Hematopoietic multipotent progenitor cell treated with erythropoietin and hydrocortisone succinate and interleukin-3 and kit ligand, for 15 days (in vitro differentiated cells): Measurements from ENCODE around the gene PPARG.
"Not testable (repeated sequence)": the region's sequence is repeated elsewhere in the genome, so short reads cannot be mapped to it uniquely, and the experiment has no call there.

Source experiments
- DNase-seq: peaks from one replicate; pipeline ENCODE4 v3.0.0-alpha.2; 2015; ENCODE audit warnings: low spot score

PPARG gene

DNA sequence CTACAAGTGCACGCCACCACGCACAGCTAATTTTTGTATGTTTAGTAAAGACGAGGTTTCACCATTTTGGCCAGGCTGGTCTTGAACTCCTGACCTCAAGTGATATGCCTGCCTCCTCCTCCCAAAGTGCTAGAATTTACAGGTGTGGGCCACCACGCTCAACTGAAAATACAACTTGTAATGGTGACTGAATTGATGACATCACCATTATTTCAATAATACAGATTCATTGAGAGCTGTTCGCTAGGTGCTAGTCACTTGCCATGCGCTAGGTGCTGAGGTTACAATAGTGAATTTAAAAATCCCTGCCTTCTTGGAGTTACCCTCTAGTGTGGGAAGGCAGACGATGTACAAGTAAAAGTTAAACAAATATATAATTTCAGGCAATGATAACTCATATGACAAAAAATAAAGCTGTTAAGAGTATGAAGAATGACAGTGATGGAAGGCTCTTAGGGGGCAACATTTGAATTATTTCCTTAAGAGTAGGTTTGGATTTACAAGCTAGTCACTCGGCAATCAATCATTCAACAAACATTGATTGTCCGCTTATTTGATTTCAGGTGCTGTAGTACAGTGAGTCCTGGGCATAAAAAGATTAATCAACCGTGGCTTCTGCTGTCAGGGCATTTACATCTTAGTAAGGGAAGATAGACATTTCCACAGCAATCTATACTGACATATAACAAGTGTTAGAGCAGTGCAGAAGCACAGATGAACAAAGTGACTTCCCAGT, 9.1 kb upstream of the PPARG start:
- no peak for DNase-seq

DNA sequence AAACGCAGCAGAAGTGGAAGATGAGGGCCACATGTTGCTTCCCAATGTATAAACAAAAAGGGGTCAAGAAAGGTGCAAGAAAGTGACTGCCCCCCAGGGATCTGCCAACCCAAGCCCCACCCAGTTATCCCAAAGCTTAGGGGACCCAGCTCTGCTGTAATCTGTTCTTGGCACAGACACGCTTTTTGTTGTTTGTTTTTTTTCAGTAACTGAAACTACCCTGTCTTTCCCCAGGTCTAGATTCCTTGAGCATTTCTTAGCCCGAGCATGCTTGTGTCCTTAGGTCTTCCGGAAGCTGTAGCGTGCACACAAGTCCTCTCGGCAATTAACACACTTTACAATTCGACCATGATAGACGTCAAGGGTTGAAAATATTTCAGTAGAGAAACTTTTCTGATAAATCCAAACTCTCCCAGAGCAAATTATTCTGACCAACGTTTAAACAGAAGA, 8.5 kb upstream of the PPARG start:
- DNase-seq: no peak

DNA sequence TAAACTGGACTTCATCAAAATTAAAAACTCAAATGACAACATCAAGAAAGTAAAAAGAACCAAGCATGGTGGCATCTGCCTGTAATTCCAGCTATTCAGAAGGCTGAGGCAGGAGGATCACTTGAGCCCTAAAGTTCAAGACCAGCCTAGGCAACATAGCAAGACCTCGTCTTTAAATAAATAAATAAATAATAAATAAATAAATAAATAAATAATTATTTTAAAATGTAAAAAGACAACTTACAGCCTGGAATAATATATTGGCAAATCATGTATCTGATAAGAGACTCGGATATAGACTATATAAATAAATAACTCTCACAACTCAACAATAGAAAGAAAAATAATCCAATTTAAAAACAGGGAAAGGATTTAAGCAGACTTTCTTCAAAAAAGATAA, 4.3 kb upstream of the PPARG start:
- no peak for DNase-seq

DNA sequence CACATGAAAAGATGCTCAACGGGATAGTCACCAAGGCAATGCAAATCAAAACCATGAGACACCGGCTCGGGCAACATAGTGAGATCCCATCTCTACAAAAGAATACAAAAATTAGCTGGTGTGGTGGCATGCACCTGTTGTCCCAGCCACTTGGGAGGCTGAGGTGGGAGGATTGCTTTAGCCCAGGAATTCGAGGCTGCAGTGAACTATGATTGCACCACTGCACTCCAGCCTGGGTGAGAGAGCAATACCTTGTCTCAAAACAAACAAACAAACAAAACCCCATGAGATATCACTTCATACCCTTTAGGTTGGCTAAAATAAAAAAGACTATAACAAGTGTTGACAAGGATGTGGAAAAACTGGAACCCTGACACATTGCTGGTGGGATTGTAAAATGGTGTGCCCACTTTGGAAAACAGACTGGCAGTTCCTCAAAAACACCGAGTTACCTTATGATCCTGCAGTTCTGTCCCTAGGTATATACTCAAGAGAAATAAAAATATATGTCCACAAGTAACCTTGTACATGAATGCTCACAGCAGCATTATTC, 3.8 kb upstream of the PPARG start:
- no peak for DNase-seq

DNA sequence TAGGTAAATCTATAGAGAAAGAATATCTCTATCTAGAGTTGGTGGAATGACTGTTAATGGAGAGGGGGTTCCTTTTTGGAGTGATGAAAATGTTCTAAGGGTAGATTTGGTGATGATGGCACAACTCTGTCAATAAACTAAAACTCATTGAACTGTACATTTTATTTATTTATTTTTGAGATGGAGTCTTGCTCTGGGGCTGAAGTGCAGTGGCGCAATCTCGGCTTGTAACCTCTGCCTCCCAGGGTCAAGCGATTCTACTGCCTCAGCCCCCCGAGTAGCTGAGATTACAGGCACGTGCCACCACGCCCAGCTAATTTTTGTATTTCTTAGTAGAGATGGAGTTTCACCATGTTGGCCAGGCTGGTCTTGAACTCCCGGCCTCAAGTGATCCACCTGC, 3.1 kb upstream of the PPARG start:
- not testable (repeated sequence) for DNase-seq

DNA sequence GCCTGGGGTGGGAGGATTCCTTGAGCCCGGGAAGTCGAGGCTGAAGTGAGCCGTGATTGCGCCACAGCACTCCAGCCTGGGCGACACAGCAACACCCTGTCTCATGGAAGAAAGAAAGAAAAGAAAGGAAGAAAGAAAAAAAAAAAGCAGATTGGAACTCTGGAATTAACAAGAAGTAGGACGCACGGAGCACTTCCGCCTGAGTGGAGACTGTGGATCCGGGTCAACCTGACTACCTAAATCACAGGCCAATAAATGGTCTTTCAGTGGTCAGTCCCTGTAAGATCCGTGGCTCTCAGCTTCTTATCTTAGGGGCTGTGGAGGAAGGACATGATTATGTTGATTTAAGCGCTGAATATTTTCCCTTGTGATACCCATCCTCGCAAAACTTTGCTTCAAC, 2.4 kb upstream of the PPARG start:
- no peak for DNase-seq

DNA sequence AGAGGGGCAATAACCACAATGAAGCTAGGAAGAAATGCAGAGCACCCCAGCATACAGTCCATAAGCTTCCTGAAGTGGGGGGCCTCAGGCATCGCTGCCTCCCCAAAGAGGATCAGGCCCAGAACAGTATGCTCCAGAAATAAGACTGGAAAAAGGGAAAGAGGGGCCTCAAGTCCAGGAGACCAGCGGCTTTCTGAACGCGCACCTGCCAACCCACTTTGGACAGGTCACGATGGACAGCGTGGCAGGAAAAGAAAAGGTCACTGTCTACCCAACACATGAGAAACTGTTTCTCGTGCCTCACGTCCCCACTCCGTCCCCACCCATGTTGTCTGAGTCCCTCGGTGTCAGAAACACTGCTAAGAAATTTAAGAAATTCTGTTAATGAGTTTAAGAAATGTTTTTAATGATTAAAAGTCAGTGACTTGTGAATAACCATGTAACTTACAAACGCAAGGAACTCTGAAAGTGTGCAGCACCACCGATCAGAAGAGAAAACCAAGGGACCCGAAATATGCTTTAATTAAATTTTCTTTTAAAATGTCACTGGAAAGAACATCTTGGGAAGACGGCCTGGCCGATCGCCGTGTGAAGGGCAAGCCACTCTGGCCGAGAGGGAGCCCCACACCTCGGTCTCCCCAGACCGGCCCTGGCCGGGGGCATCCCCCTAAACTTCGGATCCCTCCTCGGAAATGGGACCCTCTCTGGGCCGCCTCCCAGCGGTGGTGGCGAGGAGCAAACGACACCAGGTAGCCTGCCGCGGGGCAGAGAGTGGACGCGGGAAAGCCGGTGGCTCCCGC, 1.7 kb upstream of the PPARG start:
- no peak for DNase-seq

DNA sequence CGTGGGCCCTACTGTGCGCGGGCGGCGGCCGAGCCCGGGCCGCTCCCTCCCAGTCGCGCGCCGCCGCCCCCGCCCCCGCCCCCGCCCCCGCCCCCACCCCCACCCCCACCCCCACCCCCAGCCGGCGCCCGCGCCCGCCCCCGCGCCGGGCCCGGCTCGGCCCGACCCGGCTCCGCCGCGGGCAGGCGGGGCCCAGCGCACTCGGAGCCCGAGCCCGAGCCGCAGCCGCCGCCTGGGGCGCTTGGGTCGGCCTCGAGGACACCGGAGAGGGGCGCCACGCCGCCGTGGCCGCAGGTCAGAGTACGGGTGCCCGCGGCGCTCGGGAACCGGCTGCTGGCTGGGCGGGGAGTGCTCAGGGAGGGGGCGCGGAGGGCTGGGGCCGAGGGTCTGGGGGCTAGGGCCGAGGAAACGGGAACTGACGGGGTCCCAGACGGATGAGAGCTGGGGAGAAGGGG, 1.1 kb upstream of the PPARG start:
- DNase-seq: no peak

DNA sequence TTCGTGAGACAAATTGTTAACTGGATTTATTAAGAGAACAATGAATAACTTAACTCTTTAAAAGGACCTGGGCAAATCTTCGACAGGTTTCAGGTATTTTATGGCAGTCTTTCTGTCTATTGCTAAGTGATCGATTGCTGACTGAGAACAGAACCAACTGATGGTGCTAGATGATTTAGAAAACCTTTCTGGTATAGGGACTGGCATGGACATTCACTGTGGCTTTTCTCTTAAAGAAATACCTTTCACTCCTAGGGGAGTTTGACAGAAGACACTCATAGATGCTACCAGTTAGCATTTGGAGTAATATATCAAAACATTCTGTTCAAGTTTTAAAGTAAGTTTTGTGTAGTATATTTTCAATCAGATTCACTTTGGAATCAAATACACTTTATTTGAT, 654 bp downstream of the PPARG start:
- no peak for DNase-seq

DNA sequence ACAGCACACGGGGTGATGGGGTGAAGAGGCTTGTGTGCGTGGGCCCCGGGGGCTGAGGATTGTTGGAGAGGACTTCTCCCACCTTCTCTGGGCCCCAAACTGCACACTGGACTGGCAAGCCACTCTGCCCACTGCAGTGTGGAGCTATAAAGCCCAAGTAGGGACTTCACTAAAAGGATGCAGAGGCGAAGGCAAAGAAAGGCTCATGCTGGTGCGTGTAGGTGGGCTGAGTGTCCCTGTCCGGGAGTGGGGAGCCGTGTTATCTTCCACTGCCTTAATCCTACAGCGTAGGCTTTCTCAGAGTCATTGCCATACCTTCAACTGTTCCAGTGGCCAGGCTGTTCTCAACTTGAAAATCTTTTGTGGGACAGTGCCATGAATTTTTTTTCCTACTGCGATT, 3.9 kb downstream of the PPARG start:
- no peak for DNase-seq

DNA sequence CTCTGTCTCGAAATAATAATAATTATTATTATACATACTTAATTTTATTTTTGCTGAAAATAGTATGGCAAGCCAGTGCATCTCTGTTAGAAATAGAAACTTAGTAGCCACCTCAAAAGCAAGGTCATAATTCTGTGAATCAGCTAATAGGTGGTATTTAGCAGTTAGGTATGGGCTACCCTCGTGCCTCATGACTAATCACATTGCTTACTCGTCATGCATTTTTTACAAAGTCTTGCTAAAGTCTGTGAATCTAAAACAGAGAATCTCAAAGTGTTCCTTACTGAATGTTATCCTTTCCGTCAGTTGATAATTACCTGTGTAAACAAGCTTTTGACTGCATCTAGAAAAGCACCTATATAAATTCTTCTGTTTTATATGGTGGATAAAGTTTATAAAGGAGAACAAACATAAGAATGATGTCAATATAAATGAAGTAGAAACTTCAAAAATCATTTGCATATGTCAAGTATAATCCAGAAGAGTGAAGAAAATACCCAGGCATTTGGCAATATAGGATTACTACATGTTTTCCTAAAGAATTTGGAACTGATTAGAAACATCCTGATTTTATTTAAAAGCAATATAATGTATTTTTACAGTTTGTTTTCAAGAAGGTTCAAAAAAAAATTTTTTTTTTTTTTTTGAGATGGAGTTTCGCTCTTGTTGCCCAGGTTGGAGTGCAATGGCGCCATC, 6.2 kb downstream of the PPARG start:
- no peak for DNase-seq

DNA sequence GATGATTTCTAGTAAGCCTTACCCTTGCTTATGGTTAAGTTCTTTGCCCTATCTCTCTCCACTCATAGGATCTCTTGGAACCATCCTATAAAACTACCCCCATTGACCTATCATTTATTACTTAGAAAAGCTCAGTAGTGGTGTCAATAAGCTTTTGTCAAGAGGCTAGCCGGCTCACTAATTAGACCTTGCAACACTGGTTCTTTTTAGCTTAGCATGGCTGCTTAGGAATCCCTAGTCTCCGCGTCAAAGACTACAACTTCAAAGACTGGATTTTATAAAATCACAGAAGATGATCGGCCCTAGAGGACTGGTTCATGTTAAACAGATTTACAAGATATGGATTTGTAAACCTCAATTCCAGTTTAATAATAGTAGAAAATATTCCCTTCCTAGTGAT, 7.6 kb downstream of the PPARG start:
- no peak for DNase-seq

DNA sequence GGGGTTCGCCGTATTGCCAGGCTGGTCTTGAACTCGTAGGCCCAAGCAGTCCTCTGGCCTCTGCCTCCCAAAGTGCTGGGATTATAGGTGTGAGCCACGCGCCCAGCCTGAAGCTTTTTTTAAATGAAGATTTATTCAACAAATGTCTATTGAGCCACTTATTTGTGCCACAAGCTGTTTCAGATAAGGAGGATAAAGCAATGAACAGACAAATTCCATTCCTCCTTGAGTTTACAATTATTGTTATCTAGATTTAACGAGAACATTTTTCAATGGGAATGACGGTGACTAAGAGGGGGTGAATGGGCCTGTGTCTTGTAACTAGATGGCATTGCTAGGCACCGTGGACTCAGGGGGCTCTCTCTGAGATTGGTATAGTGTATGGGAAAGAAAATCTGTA, 10.2 kb downstream of the PPARG start:
- no peak for DNase-seq

DNA sequence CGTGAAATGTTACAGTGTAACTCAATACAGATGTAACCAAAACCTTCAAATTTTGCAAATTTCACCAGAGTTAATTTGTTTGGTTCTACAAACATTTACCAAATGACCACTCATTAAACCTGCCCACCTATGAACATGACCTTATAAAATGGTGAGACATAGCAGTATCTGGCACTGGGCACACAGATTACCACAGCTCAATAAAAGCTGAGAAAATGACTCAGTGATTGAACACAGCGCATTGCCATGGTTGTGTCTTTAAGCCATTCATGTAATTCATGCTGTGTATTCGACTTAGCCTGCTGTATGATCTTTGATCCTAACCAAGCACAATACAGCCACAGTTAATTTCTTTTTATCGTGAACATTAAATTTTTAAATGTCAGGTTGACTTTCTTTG, 11.3 kb downstream of the PPARG start:
- DNase-seq: no peak

DNA sequence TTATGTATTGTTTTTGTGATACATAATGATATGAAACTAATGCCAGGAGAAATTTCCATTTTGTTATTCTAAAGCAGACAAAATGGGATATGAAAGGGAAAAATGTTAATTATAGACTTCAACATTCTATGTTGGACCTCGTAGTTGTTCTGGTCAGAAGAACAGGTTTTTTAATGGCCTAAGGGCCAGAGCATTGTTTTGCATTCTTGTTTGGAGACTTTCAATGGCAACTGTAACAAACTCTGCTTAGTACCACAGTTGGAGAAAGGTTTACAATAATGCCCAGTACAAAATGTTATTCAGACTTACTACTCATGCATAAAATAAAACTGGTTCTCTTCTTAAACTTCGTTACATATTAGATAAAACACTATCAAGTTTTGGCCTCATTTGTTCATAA, 12.2 kb downstream of the PPARG start:
- no peak for DNase-seq

DNA sequence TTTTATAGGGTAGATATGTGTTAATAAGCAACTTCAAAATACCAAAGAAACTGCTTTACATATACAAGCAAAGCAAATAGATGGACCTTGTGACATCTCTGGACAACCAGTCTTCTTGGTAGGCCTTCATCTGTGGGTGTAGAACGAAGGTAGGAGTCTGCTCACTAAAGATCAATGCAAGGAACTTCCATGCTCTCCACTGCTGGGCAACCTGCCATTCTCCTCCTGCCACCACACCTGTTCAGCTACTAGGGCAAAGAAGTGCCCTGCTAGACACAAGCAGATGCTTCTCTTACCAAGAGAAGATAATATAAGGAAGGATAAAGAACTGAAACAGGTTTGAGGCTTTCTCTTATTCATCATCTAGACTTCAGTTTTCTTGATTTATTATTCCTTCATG, 12.6 kb downstream of the PPARG start:
- no peak for DNase-seq

DNA sequence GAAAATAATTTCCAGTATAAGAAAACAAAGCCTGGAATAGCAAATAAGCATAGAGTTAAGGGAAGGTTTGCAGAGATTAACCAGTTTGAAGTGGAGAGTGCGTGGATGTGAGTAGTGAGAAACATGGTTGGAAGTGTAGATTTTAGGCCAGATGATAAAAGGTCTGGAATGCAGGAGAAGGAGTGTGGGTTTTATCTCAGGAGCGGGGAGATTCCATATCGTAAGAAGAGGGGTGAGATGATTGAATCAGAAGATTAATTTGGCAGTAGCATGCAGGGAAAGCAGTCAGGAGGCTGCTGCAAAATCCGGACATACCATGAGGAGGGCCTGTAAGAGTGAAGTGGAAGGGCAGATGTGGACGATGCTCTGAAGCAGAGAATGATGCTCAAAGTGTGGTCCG, 13.7 kb downstream of the PPARG start:
- DNase-seq: no peak

DNA sequence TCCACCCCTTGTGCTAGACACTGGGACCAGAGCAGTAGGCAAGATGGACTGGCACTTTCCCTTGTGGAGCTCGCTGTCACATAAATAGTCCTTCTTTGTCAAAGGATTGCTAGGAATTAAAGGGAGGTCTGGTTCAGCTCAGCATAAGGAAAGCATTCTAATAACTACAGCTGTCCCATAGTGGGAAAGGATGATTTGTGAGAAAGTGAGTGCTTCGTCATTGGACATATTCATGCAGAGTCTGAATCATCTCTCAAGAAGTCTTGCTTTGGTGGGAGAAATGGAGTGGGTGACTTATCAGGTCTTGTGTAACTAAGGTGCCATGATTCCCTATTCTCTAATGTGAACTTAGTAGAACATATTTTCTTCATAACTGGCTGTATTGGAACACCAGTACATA, 14.7 kb downstream of the PPARG start:
- no peak for DNase-seq

DNA sequence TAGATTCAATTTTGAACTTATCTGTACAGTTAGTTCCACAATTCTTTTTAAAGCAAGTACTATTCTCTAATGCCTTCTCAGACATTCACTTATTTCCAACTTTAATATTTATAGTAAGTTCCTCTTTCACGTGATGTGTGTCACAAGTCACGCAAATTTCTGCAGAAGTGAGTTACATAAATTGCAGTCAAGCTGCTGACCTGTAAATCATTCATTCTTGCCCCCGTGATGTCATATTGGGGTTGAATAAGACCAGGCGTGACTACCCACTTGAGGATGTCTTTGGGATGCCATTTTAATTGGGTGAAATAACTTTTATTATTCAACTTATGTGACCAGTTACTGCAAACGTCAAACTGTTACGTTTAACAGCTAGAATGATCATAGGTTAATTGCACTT, 15.1 kb downstream of the PPARG start:
- no peak for DNase-seq

DNA sequence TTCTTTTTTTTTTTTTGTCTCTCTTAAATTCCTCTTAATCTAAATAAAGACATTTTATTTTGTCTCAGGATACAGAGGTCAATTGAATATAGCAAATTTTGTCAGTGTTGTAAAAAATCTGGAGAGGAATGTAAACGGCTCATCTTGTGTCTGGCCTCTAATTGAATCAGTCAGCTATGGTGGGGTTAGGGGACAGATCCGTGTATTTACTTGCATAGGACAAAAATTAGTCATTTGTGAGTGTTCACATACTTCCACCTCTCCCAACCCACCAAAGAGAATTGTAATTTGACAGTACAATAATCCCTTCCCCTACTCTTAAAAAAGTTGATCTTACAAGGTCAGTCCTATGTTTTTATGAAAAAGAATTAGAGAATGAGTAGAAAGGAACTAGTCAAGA, 18.3 kb downstream of the PPARG start:
- DNase-seq: no peak

DNA sequence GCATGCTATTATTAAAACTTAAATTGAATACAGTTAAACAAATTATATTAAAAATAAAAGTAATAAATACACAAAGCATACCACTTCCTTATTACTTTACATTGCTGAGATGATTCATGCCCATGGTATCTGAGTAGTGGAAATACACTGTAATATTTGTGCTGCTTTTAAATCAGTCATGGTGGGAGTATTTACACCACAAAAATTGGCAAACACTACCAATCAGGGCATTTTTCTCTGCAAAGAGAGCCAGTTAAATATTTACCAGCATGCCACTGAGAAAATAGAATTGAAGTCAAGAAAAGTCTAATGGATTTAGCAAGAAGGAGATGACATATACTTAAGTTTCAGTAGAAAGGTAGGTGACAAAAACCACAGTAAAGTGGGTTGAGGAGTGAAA, 19.6 kb downstream of the PPARG start:
- no peak for DNase-seq

DNA sequence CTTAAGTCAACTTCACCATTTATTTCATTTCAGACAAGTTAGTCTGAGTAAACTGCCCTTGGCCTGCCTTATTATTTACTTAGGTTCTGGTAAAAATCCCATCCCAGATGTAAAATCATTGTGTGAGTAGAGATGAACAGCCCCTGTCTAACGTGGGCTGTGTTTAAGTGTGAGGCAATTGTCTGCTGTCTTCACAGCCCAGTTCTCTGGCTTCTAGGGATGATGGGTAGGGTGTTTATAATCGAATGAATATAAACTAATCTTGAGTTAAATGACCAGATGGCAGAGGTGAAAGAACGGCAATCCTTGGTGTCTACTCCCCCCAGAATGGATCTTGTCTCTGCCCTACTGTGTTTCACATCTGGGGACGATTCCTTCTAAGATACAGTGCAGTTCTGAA, 20.8 kb downstream of the PPARG start:
- DNase-seq: no peak

DNA sequence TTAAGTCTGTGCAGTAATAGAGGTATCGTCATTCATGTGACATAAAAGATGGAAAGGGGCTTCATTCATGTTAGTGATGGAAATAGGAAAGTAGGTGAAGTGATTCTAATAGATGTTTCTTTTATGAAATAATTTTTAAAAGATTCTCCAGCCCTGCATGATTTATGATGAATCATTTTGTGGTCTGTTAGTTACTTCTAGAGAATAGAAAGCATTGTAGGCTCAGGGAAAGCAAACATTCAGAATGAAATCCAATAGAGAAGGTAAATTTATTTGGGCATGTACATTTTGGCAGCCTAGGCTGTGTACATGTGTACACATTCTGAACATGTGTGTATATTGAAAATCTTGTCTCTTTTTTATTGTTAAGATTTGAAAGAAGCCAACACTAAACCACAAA, 23.1 kb downstream of the PPARG start:
- no peak for DNase-seq
